ENCODE measurements around the gene PKP3.

Gene PKP3

GRCh38 chr11:443542-444199 is 49.7 kb downstream of the PKP3 start:
- Histone ChIP-seq H3K4me1 (ENCODE audit: control insufficient read depth, low read depth, low read length) (no peaks in the 10 kb centered on the region), H3K4me3 (ENCODE audit: low read length) (no peak overlapping the region), H3K27ac (ENCODE audit: low read length) (no peak overlapping the region), H3K9ac (ENCODE audit: low read length) (no peak overlapping the region), H3K36me3 (ENCODE audit: control insufficient read depth, low read depth, low read length) (no peaks in the 10 kb centered on the region), H3K9me3 (ENCODE audit: control insufficient read depth, low read depth, low read length) (no peaks in the 10 kb centered on the region), H3K27me3 (ENCODE audit: control insufficient read depth, insufficient read depth, low read length) (no peaks in the 10 kb centered on the region)

- Histone ChIP-seq H3K4me1 (ENCODE audit: control insufficient read depth, low read depth, low read length) (no peaks in the 10 kb centered on the region), H3K9ac (ENCODE audit: low read length) (no peak overlapping the region), H3K9me3 (ENCODE audit: control insufficient read depth, low read depth, low read length) (no peaks in the 10 kb centered on the region), H3K27me3 (ENCODE audit: control insufficient read depth, insufficient read depth, low read length) (no peaks in the 10 kb centered on the region), H3K27ac (ENCODE audit: low read length) (no peak overlapping the region), H3K36me3 (ENCODE audit: control insufficient read depth, low read depth, low read length) (no peaks in the 10 kb centered on the region), H3K4me3 (ENCODE audit: low read length) (no peak overlapping the region)
Observed at GRCh38 chr11:444396-445144, 50.6 kb downstream of the PKP3 start.

- no peaks in the 10 kb centered on the region for H3K36me3 ChIP-seq (ENCODE audit: control insufficient read depth, low read depth, low read length)
- no peak overlapping the region for H3K27ac ChIP-seq (ENCODE audit: low read length)
- no peaks in the 10 kb centered on the region for H3K4me1 ChIP-seq (ENCODE audit: control insufficient read depth, low read depth, low read length)
Observed at GRCh38 chr11:445765-446588, 52.0 kb downstream of the PKP3 start.

GRCh38 chr11:446891-447290 is 52.9 kb downstream of the PKP3 start:
- H3K9ac ChIP-seq (ENCODE audit: low read length), result no peak overlapping the region
- H3K9me3 ChIP-seq (ENCODE audit: control insufficient read depth, low read depth, low read length), result no peaks in the 10 kb centered on the region
- no peaks in the 10 kb centered on the region for H3K27me3 ChIP-seq (ENCODE audit: control insufficient read depth, insufficient read depth, low read length)
- no peak overlapping the region for H3K27ac ChIP-seq (ENCODE audit: low read length)
- H3K4me1 ChIP-seq (ENCODE audit: control insufficient read depth, low read depth, low read length), result peaks cover 5% of the 10 kb centered on the region
- no peak overlapping the region for H3K4me3 ChIP-seq (ENCODE audit: low read length)
- no peaks in the 10 kb centered on the region for H3K36me3 ChIP-seq (ENCODE audit: control insufficient read depth, low read depth, low read length)

More at GRCh38 chr11:445765-446588, 52.0 kb downstream of the PKP3 start:
- Histone ChIP-seq H3K9ac (ENCODE audit: low read length) (no peak overlapping the region), H3K4me3 (ENCODE audit: low read length) (no peak overlapping the region), H3K27me3 (ENCODE audit: control insufficient read depth, insufficient read depth, low read length) (no peaks in the 10 kb centered on the region), H3K9me3 (ENCODE audit: control insufficient read depth, low read depth, low read length) (no peaks in the 10 kb centered on the region)

- no peak overlapping the region for H3K9ac ChIP-seq (ENCODE audit: low read length)
- H3K4me1 ChIP-seq (ENCODE audit: control insufficient read depth, low read depth, low read length), result peaks cover 5% of the 10 kb centered on the region
- H3K27me3 ChIP-seq (ENCODE audit: control insufficient read depth, insufficient read depth, low read length), result no peaks in the 10 kb centered on the region
- no peaks in the 10 kb centered on the region for H3K9me3 ChIP-seq (ENCODE audit: control insufficient read depth, low read depth, low read length)
- H3K4me3 ChIP-seq (ENCODE audit: low read length), result peak overlapping the region; percentile 69
- peaks cover 3% of the 10 kb centered on the region for H3K36me3 ChIP-seq (ENCODE audit: control insufficient read depth, low read depth, low read length)
- no peak overlapping the region for H3K27ac ChIP-seq (ENCODE audit: low read length)
Observed at GRCh38 chr11:447923-448731, 54.1 kb downstream of the PKP3 start.

- Histone ChIP-seq H3K36me3 (ENCODE audit: control insufficient read depth, low read depth, low read length) (peaks cover 10% of the 10 kb centered on the region), H3K4me1 (ENCODE audit: control insufficient read depth, low read depth, low read length) (peaks cover 5% of the 10 kb centered on the region), H3K9me3 (ENCODE audit: control insufficient read depth, low read depth, low read length) (no peaks in the 10 kb centered on the region), H3K9ac (ENCODE audit: low read length) (peak within 1 kb of the TSS; percentile 63), H3K4me3 (ENCODE audit: low read length) (peak within 1 kb of the TSS; percentile 85), H3K27me3 (ENCODE audit: control insufficient read depth, insufficient read depth, low read length) (no peaks in the 10 kb centered on the region), H3K27ac (ENCODE audit: low read length) (no peak within 1 kb of the TSS)
Observed at GRCh38 chr11:449889-450808, 56.1 kb downstream of the PKP3 start, which contains the start of gene PTDSS2. Gene PTDSS2, plus strand, starts transcription at chr11:450279. Its CDS starts 177 bp downstream, at chr11:450456.

- H3K9me3 ChIP-seq (ENCODE audit: control insufficient read depth, low read depth, low read length), result no peaks in the 10 kb centered on the region
- H3K36me3 ChIP-seq (ENCODE audit: control insufficient read depth, low read depth, low read length), result peaks cover 10% of the 10 kb centered on the region
- H3K27me3 ChIP-seq (ENCODE audit: control insufficient read depth, insufficient read depth, low read length), result no peaks in the 10 kb centered on the region
- no peak overlapping the region for H3K27ac ChIP-seq (ENCODE audit: low read length)
- H3K4me3 ChIP-seq (ENCODE audit: low read length), result peak overlapping the region; percentile 85
- H3K9ac ChIP-seq (ENCODE audit: low read length), result peak overlapping the region; percentile 63
- peaks cover 5% of the 10 kb centered on the region for H3K4me1 ChIP-seq (ENCODE audit: control insufficient read depth, low read depth, low read length)
Observed at GRCh38 chr11:450809-451451, 56.9 kb downstream of the PKP3 start.

GRCh38 chr11:451738-452137 is 57.7 kb downstream of the PKP3 start:
- Histone ChIP-seq H3K36me3 (ENCODE audit: control insufficient read depth, low read depth, low read length) (peaks cover 10% of the 10 kb centered on the region), H3K27me3 (ENCODE audit: control insufficient read depth, insufficient read depth, low read length) (no peaks in the 10 kb centered on the region), H3K9ac (ENCODE audit: low read length) (no peak overlapping the region), H3K9me3 (ENCODE audit: control insufficient read depth, low read depth, low read length) (no peaks in the 10 kb centered on the region), H3K4me1 (ENCODE audit: control insufficient read depth, low read depth, low read length) (peaks cover 5% of the 10 kb centered on the region), H3K27ac (ENCODE audit: low read length) (no peak overlapping the region), H3K4me3 (ENCODE audit: low read length) (no peak overlapping the region)

GRCh38 chr11:452203-452744 is 58.3 kb downstream of the PKP3 start:
- H3K27ac ChIP-seq (ENCODE audit: low read length), result no peak overlapping the region
- no peaks in the 10 kb centered on the region for H3K9me3 ChIP-seq (ENCODE audit: control insufficient read depth, low read depth, low read length)
- H3K4me3 ChIP-seq (ENCODE audit: low read length), result no peak overlapping the region
- H3K36me3 ChIP-seq (ENCODE audit: control insufficient read depth, low read depth, low read length), result peaks cover 10% of the 10 kb centered on the region
- H3K27me3 ChIP-seq (ENCODE audit: control insufficient read depth, insufficient read depth, low read length), result no peaks in the 10 kb centered on the region
- no peak overlapping the region for H3K9ac ChIP-seq (ENCODE audit: low read length)
- H3K4me1 ChIP-seq (ENCODE audit: control insufficient read depth, low read depth, low read length), result peaks cover 5% of the 10 kb centered on the region
